A673 (cell line): ENCODE results near the gene ARHGAP8. TPM values are rescaled to one million over a fixed set of nuclear protein-coding genes. Genes with fewer than 3 reads are reported as not detected.

Source experiments
- BruUV-seq: library from RNA; stranded (reverse); fragments of 400-500 nt; replicated peaks from 2 replicates; lab custom pipeline; 2021; lab: Mats Ljungman, UMichigan
- CTCF ChIA-PET: fragments of 300-600 bp; sonication (Branson Sonifier 250); formaldehyde crosslinking; loops from one replicate; lab custom pipeline; 2022; ENCODE audit warnings: antibody characterized with exemption; lab: Charles Lee
- POLR2A ChIA-PET: fragments of 300-600 bp; sonication (Branson Sonifier 250); formaldehyde crosslinking; loops from one replicate; lab custom pipeline; 2022; ENCODE audit warnings: antibody characterized with exemption; ENCODE audit not compliant: low non-redundant PET; lab: Charles Lee
- DNase-seq: peaks from one replicate; pipeline ENCODE4 v3.0.0-alpha.2; 2015; ENCODE audit warnings: low spot score
- H3K27ac ChIP-seq: fragments of 200-600 bp; sonication (generic); 2 replicates; pipeline ENCODE4 v1.5.1; 2016; ENCODE audit warnings: mixed run types, low read depth, mild to moderate bottlenecking, mixed read lengths, antibody characterized with exemption, low read length; ENCODE audit not compliant: poor library complexity, severe bottlenecking
- H3K27me3 ChIP-seq: fragments of 200-600 bp; sonication (generic); replicated peaks from 2 replicates; pipeline ENCODE4 v1.6.1; 2017; ENCODE audit warnings: mixed run types, low read depth, mild to moderate bottlenecking, mixed read lengths, antibody characterized with exemption, low read length; ENCODE audit not compliant: insufficient read depth, poor library complexity
- H3K36me3 ChIP-seq: fragments of 200-600 bp; sonication (generic); 2 replicates; pipeline ENCODE4 v1.6.1; 2016; ENCODE audit warnings: mixed run types, mild to moderate bottlenecking, mixed read lengths, antibody characterized with exemption, low read length; ENCODE audit not compliant: insufficient read depth, poor library complexity, severe bottlenecking
- H3K4me1 ChIP-seq: fragments of 200-600 bp; sonication (generic); 2 replicates; pipeline ENCODE4 v1.6.1; 2017; ENCODE audit warnings: mixed run types, mild to moderate bottlenecking, mixed read lengths, antibody characterized with exemption, low read length; ENCODE audit not compliant: insufficient read depth, poor library complexity, severe bottlenecking
- H3K4me3 ChIP-seq: fragments of 200-600 bp; sonication (generic); 2 replicates; pipeline ENCODE4 v1.5.1; 2016; ENCODE audit warnings: low read depth, mixed run types, mild to moderate bottlenecking, mixed read lengths, low read length; ENCODE audit not compliant: poor library complexity, severe bottlenecking
- H3K9me3 ChIP-seq: fragments of 200-600 bp; sonication (generic); 2 replicates; pipeline ENCODE4 v1.6.1; 2016; ENCODE audit warnings: mixed run types, low read depth, mild to moderate bottlenecking, mixed read lengths, antibody characterized with exemption, low read length; ENCODE audit not compliant: poor library complexity, severe bottlenecking
- EZH2 ChIP-seq: fragments of 200-600 bp; sonication (generic); IDR thresholded peaks from 2 replicates; pipeline ENCODE4 v1.6.1; 2017; ENCODE audit warnings: borderline replicate concordance, low read depth, mild to moderate bottlenecking, mixed read lengths, antibody characterized with exemption, low read length; ENCODE audit not compliant: poor library complexity, severe bottlenecking
- intact Hi-C: fragments of 100-400 bp; cut with micrococcal nuclease; formaldehyde crosslinking; loops from one replicate; pipeline ENCODE4 v1.10.0; 2022; ENCODE audit not compliant: unreplicated experiment
- total RNA-seq: library from RNA; stranded (reverse); gene quantifications from 2 replicates; pipeline ENCODE4 v1.2.3, GENCODE V29; 2021
- TF ChIP-seq, protein P1 (sequence below): fragments of 300-800, 200-600 bp; sonication (generic); conservative IDR thresholded peaks from 2 replicates; pipeline ENCODE4 v1.5.1; 2017; ENCODE audit warnings: low read depth, mild to moderate bottlenecking, antibody characterized with exemption, low read length, moderate library complexity, mixed read lengths

Gene ARHGAP8
- total RNA-seq, 1 experiment from 2014 or later, result not detected

DNA sequence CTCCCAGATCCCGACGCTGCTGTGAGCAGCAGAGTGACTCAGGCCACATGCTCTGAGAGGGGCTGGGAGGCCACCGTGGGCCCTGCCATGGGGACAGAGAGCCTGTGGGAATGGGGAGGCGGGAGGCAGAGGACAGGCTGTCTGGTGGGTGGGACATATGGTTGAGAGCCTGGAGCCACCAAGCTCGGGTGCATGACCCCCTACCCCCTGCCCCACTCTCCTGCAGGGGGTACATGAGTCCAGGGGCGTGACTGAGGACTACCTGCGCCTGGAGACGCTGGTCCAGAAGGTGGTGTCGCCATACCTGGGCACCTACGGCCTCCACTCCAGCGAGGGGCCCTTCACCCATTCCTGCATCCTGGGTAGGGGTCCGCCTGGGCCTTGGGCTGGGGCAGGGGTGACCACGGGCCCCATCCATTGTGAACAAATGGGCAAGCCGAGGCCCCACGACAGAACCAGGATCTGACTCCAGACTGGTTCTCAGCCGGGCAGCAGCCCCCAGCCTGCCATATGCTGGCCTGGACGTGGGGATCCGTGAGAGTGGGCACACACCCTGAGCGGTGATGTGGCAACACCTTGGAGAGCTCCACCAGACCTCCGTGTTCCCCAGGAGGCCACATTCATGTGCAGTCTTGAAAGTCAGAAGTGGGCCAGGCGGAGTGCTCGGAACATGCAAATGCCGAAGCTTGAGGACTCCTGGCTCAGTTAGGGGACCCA is 17.4 kb upstream of the ARHGAP8 start:
- ChIA-PET POLR2A (no interaction called here), CTCF (interaction anchor here (0.8 kb wide), 1 partner anchor 50 kb away, joined by 3 read pairs; no protein-coding TSS in a partner anchor)
- TF ChIP-seq, protein P1, sequence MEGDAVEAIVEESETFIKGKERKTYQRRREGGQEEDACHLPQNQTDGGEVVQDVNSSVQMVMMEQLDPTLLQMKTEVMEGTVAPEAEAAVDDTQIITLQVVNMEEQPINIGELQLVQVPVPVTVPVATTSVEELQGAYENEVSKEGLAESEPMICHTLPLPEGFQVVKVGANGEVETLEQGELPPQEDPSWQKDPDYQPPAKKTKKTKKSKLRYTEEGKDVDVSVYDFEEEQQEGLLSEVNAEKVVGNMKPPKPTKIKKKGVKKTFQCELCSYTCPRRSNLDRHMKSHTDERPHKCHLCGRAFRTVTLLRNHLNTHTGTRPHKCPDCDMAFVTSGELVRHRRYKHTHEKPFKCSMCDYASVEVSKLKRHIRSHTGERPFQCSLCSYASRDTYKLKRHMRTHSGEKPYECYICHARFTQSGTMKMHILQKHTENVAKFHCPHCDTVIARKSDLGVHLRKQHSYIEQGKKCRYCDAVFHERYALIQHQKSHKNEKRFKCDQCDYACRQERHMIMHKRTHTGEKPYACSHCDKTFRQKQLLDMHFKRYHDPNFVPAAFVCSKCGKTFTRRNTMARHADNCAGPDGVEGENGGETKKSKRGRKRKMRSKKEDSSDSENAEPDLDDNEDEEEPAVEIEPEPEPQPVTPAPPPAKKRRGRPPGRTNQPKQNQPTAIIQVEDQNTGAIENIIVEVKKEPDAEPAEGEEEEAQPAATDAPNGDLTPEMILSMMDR, result no peak
- TF ChIP-seq EZH2, result no peak
- H3K4me3 ChIP-seq, result no peak overlapping the region
- no TSS peak for BruUV-seq
- H3K27me3 ChIP-seq, result peaks cover 35% of the 10 kb centered on the region
- H3K4me1 ChIP-seq, result no peaks in the 10 kb centered on the region
- no peak overlapping the region for H3K27ac ChIP-seq
- DNase-seq, result no peak
- no peaks in the 10 kb centered on the region for H3K9me3 ChIP-seq
- intact Hi-C loops, result no loop called here
- H3K36me3 ChIP-seq, result no peaks in the 10 kb centered on the region

DNA sequence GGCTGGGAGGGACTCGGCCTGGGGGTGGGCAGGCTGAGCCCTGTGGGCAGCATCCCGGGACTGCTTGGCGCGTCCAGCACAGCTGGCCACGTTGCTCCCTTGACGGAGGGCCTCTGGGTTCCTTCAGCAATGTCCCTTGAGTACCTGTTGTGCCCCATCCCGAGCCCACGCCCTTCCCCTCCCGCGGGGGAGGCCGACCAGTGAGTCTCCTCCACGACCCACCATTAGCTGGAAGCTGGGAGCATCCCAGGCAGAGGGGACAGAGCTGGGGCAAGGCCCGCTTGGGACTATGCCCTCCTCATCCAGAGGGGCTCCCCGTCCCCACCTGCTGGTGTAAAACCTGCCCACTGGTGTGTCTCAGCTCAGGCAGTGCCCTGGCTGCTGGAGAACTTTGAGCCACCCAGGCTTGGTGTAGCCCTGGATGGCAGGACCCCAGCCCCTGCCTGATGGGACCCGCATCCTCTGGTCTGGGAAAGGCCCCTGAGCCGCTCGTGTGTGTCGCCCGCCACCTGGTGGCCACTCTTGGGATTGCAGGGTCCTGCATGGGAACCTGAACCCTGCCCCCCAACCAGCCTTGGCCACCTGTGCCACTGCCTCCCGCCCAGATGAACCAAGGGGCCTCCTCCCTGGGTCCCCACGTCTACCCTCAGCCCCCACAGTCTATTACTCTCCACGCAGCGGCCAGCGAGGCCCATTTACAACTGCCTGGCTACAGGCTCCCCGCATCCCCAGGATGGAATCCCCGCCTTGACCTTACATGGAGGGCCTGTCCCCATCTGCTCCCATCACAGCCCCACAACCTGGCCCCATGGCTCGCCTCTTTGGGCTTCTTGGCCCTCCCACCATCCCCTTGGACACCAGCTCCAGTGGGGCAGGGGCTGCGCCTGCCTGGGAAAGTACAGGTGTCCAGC is 16.6 kb upstream of the ARHGAP8 start:
- intact Hi-C loops, result loop anchor here (1.0 kb wide), 1 partner anchor 38 kb away; no protein-coding TSS in a partner anchor
- DNase-seq, result peak; percentile 61
- ChIA-PET CTCF (interaction anchor here (0.6 to 0.8 kb wide), 2 partner anchors 51 to 151 kb away, joined by 3 to 11 read pairs; no protein-coding TSS in a partner anchor), POLR2A (no interaction called here)
- no peak overlapping the region for H3K4me3 ChIP-seq
- peaks cover 35% of the 10 kb centered on the region for H3K27me3 ChIP-seq
- no peak for TF ChIP-seq EZH2
- TF ChIP-seq, protein P1, result peak; percentile 93
- no peak overlapping the region for H3K27ac ChIP-seq
- no peaks in the 10 kb centered on the region for H3K4me1 ChIP-seq
- no TSS peak for BruUV-seq
- no peaks in the 10 kb centered on the region for H3K9me3 ChIP-seq
- no peaks in the 10 kb centered on the region for H3K36me3 ChIP-seq

DNA sequence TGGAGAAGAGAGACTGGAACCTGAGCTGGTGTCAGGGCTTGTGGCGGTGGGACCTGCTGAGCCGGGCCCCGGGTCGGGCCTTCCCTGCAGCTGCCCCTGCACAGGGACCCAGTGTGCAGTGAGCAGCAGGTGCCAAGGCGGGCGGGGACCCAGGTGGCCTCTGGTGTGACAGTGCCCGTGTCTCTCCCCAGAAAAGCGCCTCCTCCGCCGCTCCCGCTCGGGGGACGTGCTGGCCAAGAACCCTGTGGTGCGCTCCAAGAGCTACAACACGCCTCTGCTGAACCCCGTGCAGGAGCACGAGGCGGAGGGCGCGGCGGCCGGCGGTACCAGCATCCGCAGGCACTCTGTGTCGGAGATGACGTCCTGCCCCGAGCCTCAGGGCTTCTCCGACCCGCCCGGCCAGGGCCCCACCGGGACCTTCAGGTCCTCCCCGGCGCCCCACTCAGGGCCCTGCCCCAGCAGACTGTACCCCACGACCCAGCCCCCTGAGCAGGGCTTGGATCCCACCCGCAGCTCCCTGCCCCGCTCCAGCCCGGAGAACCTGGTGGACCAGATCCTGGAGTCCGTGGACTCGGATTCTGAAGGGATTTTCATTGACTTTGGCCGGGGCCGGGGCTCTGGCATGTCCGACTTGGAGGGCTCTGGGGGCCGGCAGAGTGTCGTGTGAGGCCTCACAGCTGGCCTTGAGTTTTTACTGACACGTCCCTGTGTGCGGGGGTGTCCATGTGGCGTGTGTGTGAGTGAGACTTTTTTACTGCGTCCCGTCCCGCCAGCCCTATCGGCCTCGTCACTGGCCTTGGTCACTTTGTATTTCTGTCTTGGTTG is 15.6 kb upstream of the ARHGAP8 start:
- H3K4me3 ChIP-seq, result no peak overlapping the region
- no peaks in the 10 kb centered on the region for H3K9me3 ChIP-seq
- BruUV-seq, result no TSS peak
- H3K27me3 ChIP-seq, result peaks cover 35% of the 10 kb centered on the region
- POLR2A ChIA-PET, result interaction anchor here (0.6 kb wide), 1 partner anchor 14 kb away, joined by 3 read pairs; no protein-coding TSS in a partner anchor
- TF ChIP-seq EZH2, result no peak
- TF ChIP-seq, protein P1, result no peak
- H3K36me3 ChIP-seq, result no peaks in the 10 kb centered on the region
- no peaks in the 10 kb centered on the region for H3K4me1 ChIP-seq
- DNase-seq, result no peak
- CTCF ChIA-PET, result no interaction called here
- intact Hi-C loops, result loop anchor here (1.0 kb wide), 1 partner anchor 39 kb away; no protein-coding TSS in a partner anchor
- H3K27ac ChIP-seq, result no peak overlapping the region
